H1 (cell line): ENCODE measurements around the gene MAFF. TPM values are rescaled to one million over a fixed set of nuclear protein-coding genes. Genes with fewer than 3 reads are reported as not detected.

ENCODE experiments used
- CTCF ChIA-PET: fragments of 300-600 bp; sonication (Branson Sonifier 250); formaldehyde crosslinking; loops from one replicate; lab custom pipeline; 2021; ENCODE audit not compliant: partially characterized antibody; lab: Charles Lee
- POLR2A ChIA-PET: fragments of 300-600 bp; sonication (Branson Sonifier 250); formaldehyde crosslinking; loops from one replicate; lab custom pipeline; 2021; ENCODE audit warnings: inconsistent platforms; ENCODE audit not compliant: partially characterized antibody; lab: Charles Lee
- DNase-seq, 2 experiments: peaks; one replicate each; pipeline versions ENCODE4 v3.0.0 to v3.0.0-alpha.2; 2010 to 2022; ENCODE audit warnings: low spot score in 2 of 2, low read depth in 1 of 2, mixed read lengths in 1 of 2
- FAIRE-seq: peaks from 2 replicates; lab custom pipeline; 2011; peaks lifted over from hg19 to GRCh38; lab: Jason Lieb, UNC
- H2AFZ ChIP-seq: 2 replicates; pipeline ENCODE4 v1.8.1; 2012; ENCODE audit warnings: low read length, inconsistent platforms
- H2AK5ac ChIP-seq: 2 replicates; pipeline ENCODE4 v1.6.1; 2013; ENCODE audit warnings: low read depth, low read length
- H2BK120ac ChIP-seq: replicated peaks from 2 replicates; pipeline ENCODE3; 2013; ENCODE audit warnings: low read depth, low read length, inconsistent platforms
- H2BK12ac ChIP-seq: 2 replicates; pipeline ENCODE4 v1.6.1; 2013; ENCODE audit warnings: low read depth, low read length
- H2BK15ac ChIP-seq: 2 replicates; pipeline ENCODE4 v1.6.1; 2013; ENCODE audit warnings: low read length
- H2BK20ac ChIP-seq: 2 replicates; pipeline ENCODE4 v1.6.1; 2013; ENCODE audit warnings: low read length
- H2BK5ac ChIP-seq: 2 replicates; pipeline ENCODE4 v1.6.1; 2013; ENCODE audit warnings: low read depth, low read length
- H3K14ac ChIP-seq: 2 replicates; pipeline ENCODE4 v1.6.1; 2013; ENCODE audit warnings: inconsistent platforms; ENCODE audit not compliant: insufficient read length
- H3K18ac ChIP-seq: 2 replicates; pipeline ENCODE4 v1.6.1; 2013; ENCODE audit warnings: low read length; ENCODE audit errors: extremely low read depth
- H3K23ac ChIP-seq: 2 replicates; pipeline ENCODE4 v1.6.1; 2013; ENCODE audit warnings: inconsistent platforms; ENCODE audit not compliant: insufficient read length
- H3K23me2 ChIP-seq: 2 replicates; pipeline ENCODE4 v1.6.1; 2013; ENCODE audit warnings: low read depth, low read length
- H3K27ac ChIP-seq: 2 replicates; pipeline ENCODE4 v1.6.1; 2011; ENCODE audit warnings: low read depth, low read length, inconsistent platforms
- H3K27me3 ChIP-seq, 4 experiments: replicated peaks in 1 of 4; 1 replicate in 1 of 4; 2 replicates in 3 of 4; pipeline versions ENCODE4 v1.6.1 to v1.8.1; 2011 to 2013; ENCODE audit warnings: low read length in 3 of 4, mild to moderate bottlenecking in 3 of 4, inconsistent platforms in 2 of 4, mixed read lengths in 2 of 4, moderate library complexity in 1 of 4; ENCODE audit not compliant: control insufficient read depth in 3 of 4, insufficient read depth in 3 of 4; ENCODE audit errors: extremely low read depth in 1 of 4
- H3K36me3 ChIP-seq, 4 experiments: 2 replicates each; pipeline versions ENCODE4 v1.6.1 to v1.8.1; 2011 to 2013; ENCODE audit warnings: mild to moderate bottlenecking in 4 of 4, low read length in 3 of 4, moderate library complexity in 2 of 4, control low read depth in 1 of 4, inconsistent platforms in 1 of 4; ENCODE audit not compliant: insufficient read depth in 4 of 4, control insufficient read depth in 2 of 4
- H3K4ac ChIP-seq: replicated peaks from 2 replicates; pipeline ENCODE3; 2013; ENCODE audit warnings: low read length, low read depth, mixed read lengths, inconsistent platforms; ENCODE audit not compliant: insufficient read length
- H3K4me1 ChIP-seq, 4 experiments: replicated peaks in 1 of 4; 1 replicate in 1 of 4; 2 replicates in 3 of 4; pipeline versions ENCODE4 v1.6.1 to v1.8.1; 2011 to 2013; ENCODE audit warnings: low read length in 3 of 4, inconsistent platforms in 2 of 4, mixed read lengths in 1 of 4; ENCODE audit not compliant: insufficient read depth in 4 of 4, control insufficient read depth in 3 of 4
- H3K4me2 ChIP-seq, 2 experiments: 2 replicates each; pipeline versions ENCODE4 v1.6.1 to v1.8.1; 2011 to 2013; ENCODE audit warnings: low read depth in 2 of 2, low read length in 2 of 2, control low read depth in 1 of 2, inconsistent platforms in 1 of 2, mild to moderate bottlenecking in 1 of 2; ENCODE audit not compliant: insufficient read depth in 1 of 2
- H3K4me3 ChIP-seq, 4 experiments: fragments of 200-600, 300-600 bp in 1 of 4; sonication (generic), shearing (Covaris generic), sonication (Bioruptor Twin) in 1 of 4; 2 replicates each; pipeline versions ENCODE4 v1.5.1 to v1.8.1; 2011 to 2016; ENCODE audit warnings: low read length in 4 of 4, low read depth in 3 of 4, control low read depth in 2 of 4, inconsistent platforms in 2 of 4, mild to moderate bottlenecking in 2 of 4, mixed read lengths in 1 of 4, moderate library complexity in 1 of 4; ENCODE audit not compliant: insufficient read depth in 2 of 4; ENCODE audit errors: extremely low read depth in 1 of 4
- H3K56ac ChIP-seq: replicated peaks from 2 replicates; pipeline ENCODE3; 2013; ENCODE audit warnings: low read depth, mild to moderate bottlenecking, mixed read lengths, low read length, inconsistent platforms; ENCODE audit not compliant: insufficient read length
- H3K79me1 ChIP-seq: 2 replicates; pipeline ENCODE4 v1.6.1; 2013; ENCODE audit warnings: low read depth, low read length, control low read depth
- H3K79me2 ChIP-seq, 2 experiments: 2 replicates each; pipeline versions ENCODE4 v1.6.1 to v1.8.1; 2012 to 2013; ENCODE audit warnings: low read length in 2 of 2, mild to moderate bottlenecking in 2 of 2, inconsistent platforms in 1 of 2; ENCODE audit not compliant: insufficient read depth in 2 of 2, control insufficient read depth in 1 of 2
- H3K9ac ChIP-seq, 4 experiments: replicated peaks in 1 of 4; 1 replicate in 1 of 4; 2 replicates in 3 of 4; pipeline versions ENCODE4 v1.6.1 to v1.8.1; 2011 to 2013; ENCODE audit warnings: low read depth in 3 of 4, low read length in 3 of 4, control low read depth in 2 of 4, mild to moderate bottlenecking in 2 of 4, moderate library complexity in 2 of 4, inconsistent platforms in 1 of 4; ENCODE audit errors: extremely low read depth in 1 of 4
- H3K9me3 ChIP-seq, 2 experiments: 2 replicates each; pipeline versions ENCODE4 v1.6.1 to v1.8.1; 2012 to 2013; ENCODE audit warnings: mild to moderate bottlenecking in 2 of 2, moderate library complexity in 2 of 2, control low read depth in 1 of 2, inconsistent platforms in 1 of 2, low read depth in 1 of 2, low read length in 1 of 2, mixed read lengths in 1 of 2; ENCODE audit not compliant: insufficient read depth in 2 of 2
- H4K20me1 ChIP-seq, 2 experiments: replicated peaks in 1 of 2; 2 replicates each; pipeline versions ENCODE3 to v1.8.1; 2011 to 2013; ENCODE audit warnings: inconsistent platforms in 2 of 2, low read length in 2 of 2, mild to moderate bottlenecking in 1 of 2; ENCODE audit not compliant: insufficient read depth in 2 of 2, control insufficient read depth in 1 of 2
- H4K5ac ChIP-seq: 2 replicates; pipeline ENCODE4 v1.6.1; 2013; ENCODE audit warnings: low read length, low read depth, mixed read lengths, inconsistent platforms; ENCODE audit not compliant: insufficient read length
- H4K8ac ChIP-seq: 2 replicates; pipeline ENCODE4 v1.8.0; 2013; ENCODE audit warnings: mild to moderate bottlenecking, moderate library complexity, low read length, inconsistent platforms; ENCODE audit not compliant: insufficient read depth; ENCODE audit errors: extremely low read depth
- H4K91ac ChIP-seq: replicated peaks from 2 replicates; pipeline ENCODE3; 2013; ENCODE audit warnings: low read length, mixed read lengths, inconsistent platforms; ENCODE audit not compliant: insufficient read length
- E2F6 ChIP-seq: IDR thresholded peaks from 2 replicates; pipeline ENCODE4 v1.6.1; 2012; ENCODE audit warnings: inconsistent platforms
- PHF8 ChIP-seq: fragments of 200-600 bp; sonication (generic); conservative IDR thresholded peaks from 2 replicates; pipeline ENCODE4 v1.7.1; 2012; ENCODE audit warnings: low read depth, mild to moderate bottlenecking, inconsistent platforms, low read length, moderate library complexity
- TAF1 ChIP-seq: IDR thresholded peaks from 2 replicates; pipeline ENCODE4 v1.6.1; 2011; ENCODE audit warnings: mild to moderate bottlenecking, low read depth, low read length
- TBP ChIP-seq: IDR thresholded peaks from 2 replicates; pipeline ENCODE4 v1.6.1; 2011; ENCODE audit warnings: low read depth, low read length, improper control_type of control experiment
- TCF12 ChIP-seq: IDR thresholded peaks from 2 replicates; pipeline ENCODE4 v1.6.1; 2011; ENCODE audit warnings: low read depth, mild to moderate bottlenecking, low read length
- WGBS, 2 experiments: shearing (Covaris generic) in 1 of 2; methylation state at CpG; one replicate each; pipeline versions ENCODE4 v1.1.6 to v1.1.7; 2013 to 2015; ENCODE audit warnings: low lambda C conversion rate in 2 of 2, mixed read lengths in 2 of 2, inconsistent platforms in 1 of 2, low coverage in 1 of 2, missing lambda C conversion rate in 1 of 2; ENCODE audit not compliant: insufficient replicate concordance in 2 of 2, insufficient coverage in 1 of 2, insufficient read length in 1 of 2; ENCODE audit errors: extremely low coverage in 1 of 2, missing lambda C conversion rate in 1 of 2; 5-methylcytosine and 5-hydroxymethylcytosine counted together
- polyA plus RNA-seq, 7 experiments: library from polyadenylated mRNA; depleted of rRNA in 3 of 7; stranded (reverse) in 5 of 7; unstranded in 2 of 7; fragments of >200 nt in 5 of 7; fragments of 200-250 nt in 2 of 7; gene quantifications; 1 replicate in 5 of 7; 2 replicates in 1 of 7; 4 replicates in 1 of 7; pipeline versions ENCODE4 v1.2.1 to v1.2.3, GENCODE V29; 2011 to 2013; ENCODE audit warnings: missing spikeins in 2 of 7, mixed read lengths in 2 of 7
- total RNA-seq: library from RNA; stranded (reverse); fragmentation: NEBNext Ultra II Directional; extraction: Animal tissue kit (Norgen Biotek cat#: 25700); gene quantifications from 2 replicates; pipeline ENCODE4 v1.2.1, GENCODE V29; 2021
- TF ChIP-seq, protein P1 (sequence below), 3 experiments: IDR thresholded peaks; 1 replicate in 2 of 3; 2 replicates in 1 of 3; pipeline versions ENCODE4 v1.5.1 to v1.6.1; 2011; ENCODE audit warnings: low read length in 3 of 3, mild to moderate bottlenecking in 3 of 3, inconsistent platforms in 2 of 3, low read depth in 1 of 3, moderate library complexity in 1 of 3; ENCODE audit not compliant: insufficient read depth in 1 of 3; ENCODE audit errors: control extremely low read depth in 1 of 3

MAFF gene
- total and polyA plus RNA-seq, 2 of the 8 experiments (the other 6 are each of a cell fraction or from before 2014, with no cell fraction given), result 1.5 to 6.3 TPM

DNA sequence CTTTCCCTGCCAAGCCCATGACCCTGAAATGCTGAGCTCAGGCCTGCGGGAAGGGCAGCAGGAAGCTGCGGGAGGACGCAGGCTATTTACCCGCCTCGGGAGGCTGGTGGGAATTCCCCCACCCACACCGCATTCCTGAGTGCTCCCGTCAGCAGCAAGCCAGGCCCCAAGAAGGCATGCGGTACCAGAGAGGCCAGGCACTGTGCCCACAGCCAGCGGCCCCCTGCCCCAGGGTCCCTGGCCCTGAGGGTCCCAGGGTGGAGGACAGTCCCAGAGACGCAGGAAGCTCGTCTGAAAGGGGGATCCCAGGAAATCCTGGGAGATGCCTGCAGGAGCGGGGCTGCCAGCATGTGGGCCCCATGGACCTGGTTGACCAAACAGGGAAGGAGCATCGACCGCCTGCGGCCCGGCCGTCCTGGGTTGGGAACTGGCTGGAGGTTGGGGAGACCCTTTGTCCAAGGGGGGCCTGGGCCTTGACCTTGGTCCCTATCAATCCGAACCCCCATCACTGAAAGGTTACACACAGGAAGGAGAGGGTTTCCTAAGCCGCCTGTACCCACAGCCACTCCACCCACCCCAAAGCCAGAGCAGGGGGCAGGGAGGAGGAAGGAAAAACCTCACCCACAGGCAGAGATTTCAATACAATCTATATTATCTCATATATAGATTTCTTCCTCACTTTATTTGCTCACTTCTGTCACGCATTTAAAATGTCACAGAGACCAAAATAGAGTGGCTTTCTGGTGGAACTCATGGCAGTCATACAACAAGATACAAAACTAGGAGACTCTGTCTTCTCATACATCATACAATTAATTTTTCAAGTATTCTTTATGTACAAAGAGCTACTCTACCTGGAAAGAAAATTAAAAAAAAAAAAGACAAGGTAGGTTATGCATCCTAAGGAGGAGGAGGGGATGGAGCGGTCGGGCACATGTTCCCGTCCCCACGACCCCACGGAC lies 17.1 kb downstream of the MAFF start:
- peak overlapping the region; percentile 85; the same call in 1 of the 2 replicates for H3K27ac ChIP-seq
- H2AK5ac ChIP-seq, result peak overlapping the region; percentile 75; the same call in 1 of the 2 replicates
- FAIRE-seq, result no peak
- peaks cover 0 to 4% (median 2%) of the 10 kb centered on the region in 4 experiments; a peak in 3 of 8 replicates for H3K36me3 ChIP-seq
- peaks cover 6% of the 10 kb centered on the region; the same call in 1 of the 2 replicates for H3K23me2 ChIP-seq
- peak; percentile 76 to 84 for DNase-seq
- no peak overlapping the region for H4K5ac ChIP-seq
- no peak overlapping the region; the same call in 1 of the 2 replicates for H2AFZ ChIP-seq
- peak overlapping the region in 2 of 4 experiments; percentile 51 to 52; a peak in 4 of 7 replicates for H3K9ac ChIP-seq
- H2BK20ac ChIP-seq, result 0 out of 2 replicates have a peak overlapping the region, but pooled peaks have one; percentile 32
- H3K4me1 ChIP-seq, result peaks cover 10 to 27% (median 24%) of the 10 kb centered on the region in 4 experiments
- no peak overlapping the region for H3K14ac ChIP-seq
- H4K91ac ChIP-seq, result peak overlapping the region; percentile 96
- peak overlapping the region; percentile 64 for H3K4ac ChIP-seq
- peak overlapping the region in 1 of 2 experiments; percentile 40; a peak in 2 of 4 replicates for H3K4me2 ChIP-seq
- H3K9me3 ChIP-seq, result no peaks in the 10 kb centered on the region
- H3K27me3 ChIP-seq, result peaks cover 0 to 7% (median 5%) of the 10 kb centered on the region in 4 experiments; a peak in 5 of 7 replicates
- H3K79me2 ChIP-seq, result no peaks in the 10 kb centered on the region
- H2BK15ac ChIP-seq, result peak overlapping the region; percentile 61; the same call in 1 of the 2 replicates
- no peak overlapping the region for H3K23ac ChIP-seq
- H2BK120ac ChIP-seq, result no peak overlapping the region
- H4K8ac ChIP-seq, result peak overlapping the region; percentile 60
- no peaks in the 10 kb centered on the region; the same call in 1 of the 2 replicates for H3K79me1 ChIP-seq
- no peak overlapping the region for H3K56ac ChIP-seq
- WGBS, 2 experiments, result 52% methylated on average over 23 of the region's 25 CpGs; no CpG with 5 or more reads in 1 of the 2 experiments
- peak overlapping the region; percentile 48 for H3K18ac ChIP-seq
- POLR2A ChIA-PET, result interaction anchor here (0.6 to 1.6 kb wide), 10 partner anchors 8 to 152 kb away, joined by 3 to 4 read pairs (median 3); partner anchors contain the start of gene MAFF
- no peak overlapping the region for H3K4me3 ChIP-seq
- H4K20me1 ChIP-seq, result peaks cover 3 to 7% of the 10 kb centered on the region in 2 experiments
- peak overlapping the region; percentile 77; the same call in 1 of the 2 replicates for H2BK5ac ChIP-seq
- peak overlapping the region; percentile 86 for H2BK12ac ChIP-seq
- CTCF ChIA-PET, result interaction anchor here (1.2 to 2.6 kb wide), 5 partner anchors 9 to 121 kb away, joined by 4 to 24 read pairs (median 5); partner anchors contain the start of gene MAFF
- peak; percentile 64; the same call in 1 of the 2 replicates for TF ChIP-seq TAF1
- peak; percentile 46; the same call in 1 of the 2 replicates for TF ChIP-seq E2F6
- no peak for TF ChIP-seq PHF8
- peak; percentile 52; the same call in 1 of the 2 replicates for TF ChIP-seq TBP
- 0 out of 2 replicates have a peak, but pooled peaks have one; percentile 40 for TF ChIP-seq TCF12
- TF ChIP-seq, protein P1, sequence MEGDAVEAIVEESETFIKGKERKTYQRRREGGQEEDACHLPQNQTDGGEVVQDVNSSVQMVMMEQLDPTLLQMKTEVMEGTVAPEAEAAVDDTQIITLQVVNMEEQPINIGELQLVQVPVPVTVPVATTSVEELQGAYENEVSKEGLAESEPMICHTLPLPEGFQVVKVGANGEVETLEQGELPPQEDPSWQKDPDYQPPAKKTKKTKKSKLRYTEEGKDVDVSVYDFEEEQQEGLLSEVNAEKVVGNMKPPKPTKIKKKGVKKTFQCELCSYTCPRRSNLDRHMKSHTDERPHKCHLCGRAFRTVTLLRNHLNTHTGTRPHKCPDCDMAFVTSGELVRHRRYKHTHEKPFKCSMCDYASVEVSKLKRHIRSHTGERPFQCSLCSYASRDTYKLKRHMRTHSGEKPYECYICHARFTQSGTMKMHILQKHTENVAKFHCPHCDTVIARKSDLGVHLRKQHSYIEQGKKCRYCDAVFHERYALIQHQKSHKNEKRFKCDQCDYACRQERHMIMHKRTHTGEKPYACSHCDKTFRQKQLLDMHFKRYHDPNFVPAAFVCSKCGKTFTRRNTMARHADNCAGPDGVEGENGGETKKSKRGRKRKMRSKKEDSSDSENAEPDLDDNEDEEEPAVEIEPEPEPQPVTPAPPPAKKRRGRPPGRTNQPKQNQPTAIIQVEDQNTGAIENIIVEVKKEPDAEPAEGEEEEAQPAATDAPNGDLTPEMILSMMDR (IDR thresholded peaks at IDR 0.05; ENCODE audit: control extremely low read depth in 1 of 3, insufficient read depth in 1 of 3, low read depth in 1 of 3, low read length in 3 of 3), result no peak
